GM12872 (cell line): ENCODE data around the gene GRK1.

Source experiments
- CTCF ChIP-seq: IDR thresholded peaks from 3 replicates; pipeline ENCODE4 v1.5.1; 2011; ENCODE audit warnings: low read depth, mild to moderate bottlenecking, low read length, moderate library complexity; ENCODE audit not compliant: insufficient read depth

Gene GRK1

DNA sequence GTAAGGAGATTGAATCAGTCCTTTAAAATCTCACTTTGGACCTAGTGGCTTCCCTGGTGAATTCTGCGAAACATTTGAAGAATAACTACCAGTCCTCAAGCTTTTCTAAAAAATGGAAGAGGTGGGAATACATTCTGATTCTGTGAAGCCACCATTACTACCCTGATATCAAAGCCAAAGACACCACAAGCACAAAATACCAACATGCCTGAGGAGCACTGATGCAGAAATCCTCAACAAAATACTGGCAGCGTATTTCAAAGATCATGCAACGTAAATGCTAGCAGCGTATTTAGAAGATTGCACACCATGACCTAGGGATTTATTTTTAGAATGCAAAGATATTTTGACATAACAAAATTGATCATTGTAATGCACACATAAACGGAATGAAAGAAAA lies 23.4 kb upstream of the GRK1 start:
- no peak for TF ChIP-seq CTCF

- TF ChIP-seq CTCF = no peak
Measured at GRCh38 chr13:113644800-113645199, 22.2 kb upstream of the GRK1 start.

- TF ChIP-seq CTCF = no peak
Measured at GRCh38 chr13:113645329-113645728, 21.7 kb upstream of the GRK1 start.

DNA sequence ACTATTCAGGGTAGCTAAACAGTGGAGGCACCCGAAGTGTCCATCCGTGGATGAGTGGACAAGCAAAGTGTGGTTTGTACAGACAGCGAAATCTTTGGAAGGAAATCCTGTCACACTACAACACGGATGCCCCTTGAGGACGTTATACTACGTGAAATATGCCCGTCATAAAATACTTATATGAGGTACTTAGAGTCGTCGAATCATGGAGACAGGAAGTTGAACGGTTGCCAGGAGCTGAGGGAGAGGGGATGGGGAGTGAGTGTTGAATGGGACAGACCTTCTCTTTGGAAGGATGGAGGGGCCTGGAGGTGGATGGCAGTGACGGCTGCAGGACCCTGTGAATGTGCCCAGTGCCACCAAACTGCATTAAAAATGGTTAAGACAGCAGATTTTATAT lies 20.6 kb upstream of the GRK1 start:
- no peak for TF ChIP-seq CTCF

GRCh38 chr13:113646921-113647340 lies 20.1 kb upstream of the GRK1 start:
- TF ChIP-seq CTCF = no peak

- TF ChIP-seq CTCF = no peak
Measured at GRCh38 chr13:113647351-113648215, 19.4 kb upstream of the GRK1 start.

DNA sequence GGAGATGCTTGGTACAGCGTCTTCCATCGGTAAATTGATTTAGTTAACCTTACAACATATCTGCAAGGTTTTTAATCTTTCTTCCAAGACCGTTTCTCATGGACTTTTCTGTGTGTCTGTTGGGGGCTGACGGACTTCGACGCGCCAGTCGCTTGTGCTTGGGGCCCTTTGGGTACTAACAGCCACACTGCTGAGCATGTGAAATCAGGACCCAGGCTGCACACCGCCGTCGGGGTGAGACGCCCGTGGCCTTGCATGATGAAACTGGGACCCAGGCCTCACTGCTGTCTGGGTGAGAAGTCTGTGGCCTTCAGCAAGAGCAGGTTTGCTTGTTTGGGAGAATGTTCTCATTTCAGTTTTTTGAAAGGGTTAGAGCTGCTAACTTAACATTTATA lies 18.8 kb upstream of the GRK1 start:
- no peak for TF ChIP-seq CTCF

- TF ChIP-seq CTCF = no peak
Measured at GRCh38 chr13:113649212-113649611, 17.8 kb upstream of the GRK1 start.
